Endodermal cell (in vitro differentiated cells): ENCODE data around the gene CPNE2. TPM values are rescaled to one million over a fixed set of nuclear protein-coding genes. Genes with fewer than 3 reads are reported as not detected.

Source experiments
- DNase-seq: peaks from one replicate; pipeline ENCODE4 v3.0.0-alpha.2; 2017
- H3K27ac ChIP-seq: 2 replicates; pipeline ENCODE4 v1.5.1; 2013; ENCODE audit warnings: mild to moderate bottlenecking, low read depth, low read length, moderate library complexity
- H3K27me3 ChIP-seq: 2 replicates; pipeline ENCODE4 v1.6.1; 2013; ENCODE audit warnings: mild to moderate bottlenecking, low read length, moderate library complexity; ENCODE audit not compliant: insufficient read depth, control insufficient read depth, poor library complexity, severe bottlenecking
- H3K36me3 ChIP-seq: 2 replicates; pipeline ENCODE4 v1.7.0; 2013; ENCODE audit warnings: mild to moderate bottlenecking, low read length, moderate library complexity; ENCODE audit not compliant: control insufficient read depth, insufficient read depth
- H3K4me1 ChIP-seq: one replicate; pipeline ENCODE4 v1.7.0; 2013; ENCODE audit warnings: low read length; ENCODE audit not compliant: control insufficient read depth, insufficient read depth
- H3K4me3 ChIP-seq: 2 replicates; pipeline ENCODE4 v1.5.1; 2013; ENCODE audit warnings: mild to moderate bottlenecking, low read length, moderate library complexity
- H3K9ac ChIP-seq: 2 replicates; pipeline ENCODE4 v1.6.1; 2013; ENCODE audit warnings: mild to moderate bottlenecking, low read length, moderate library complexity; ENCODE audit not compliant: poor library complexity, severe bottlenecking; ENCODE audit errors: extremely low read depth
- H3K9me3 ChIP-seq: 2 replicates; pipeline ENCODE4 v1.6.1; 2013; ENCODE audit warnings: mild to moderate bottlenecking, low read length, moderate library complexity; ENCODE audit not compliant: control insufficient read depth
- H3K27ac Mint-ChIP-seq: 2 replicates; pipeline ENCODE4 v1.8.0; 2020; ENCODE audit warnings: mixed read lengths
- H3K27me3 Mint-ChIP-seq: 2 replicates; pipeline ENCODE4 v1.8.0; 2021; ENCODE audit warnings: mild to moderate bottlenecking, mixed read lengths; ENCODE audit not compliant: insufficient read depth
- H3K36me3 Mint-ChIP-seq: 2 replicates; pipeline ENCODE4 v1.8.0; 2020; ENCODE audit warnings: low read depth, mixed read lengths
- H3K4me1 Mint-ChIP-seq: 2 replicates; pipeline ENCODE4 v1.8.0; 2020; ENCODE audit warnings: mixed read lengths
- H3K4me3 Mint-ChIP-seq: 2 replicates; pipeline ENCODE4 v1.8.0; 2020; ENCODE audit warnings: mild to moderate bottlenecking, moderate library complexity, mixed read lengths
- H3K9me3 Mint-ChIP-seq: 2 replicates; pipeline ENCODE4 v1.8.0; 2020; ENCODE audit warnings: mild to moderate bottlenecking, mixed read lengths
- WGBS, 2 experiments: methylation state at CpG; one replicate each; pipeline versions ENCODE4 v1.1.5 to v1.1.7; 2013; ENCODE audit warnings: missing lambda C conversion rate in 2 of 2, mixed read lengths in 1 of 2; ENCODE audit not compliant: insufficient coverage in 1 of 2, insufficient read length in 1 of 2; 5-methylcytosine and 5-hydroxymethylcytosine counted together
- total RNA-seq, 2 donors: library from RNA; stranded (reverse); fragmentation: NEBNext Ultra II Directional in 1 of 2; extraction: Animal tissue kit (Norgen Biotek cat#: 25700) in 1 of 2; gene quantifications; 2 replicates in 1 of 2; 3 replicates in 1 of 2; pipeline ENCODE4 v1.2.1, GENCODE V29; 2021
- TF ChIP-seq, protein P1 (sequence below): fragments of 200-600 bp; sonication (generic); conservative IDR thresholded peaks from 2 replicates; pipeline ENCODE4 v1.5.0; 2021; ENCODE audit warnings: antibody characterized with exemption, mild to moderate bottlenecking

CPNE2 gene
- total RNA-seq, 2 donors from 2014 or later, result 12.3 to 16.6 TPM

DNA sequence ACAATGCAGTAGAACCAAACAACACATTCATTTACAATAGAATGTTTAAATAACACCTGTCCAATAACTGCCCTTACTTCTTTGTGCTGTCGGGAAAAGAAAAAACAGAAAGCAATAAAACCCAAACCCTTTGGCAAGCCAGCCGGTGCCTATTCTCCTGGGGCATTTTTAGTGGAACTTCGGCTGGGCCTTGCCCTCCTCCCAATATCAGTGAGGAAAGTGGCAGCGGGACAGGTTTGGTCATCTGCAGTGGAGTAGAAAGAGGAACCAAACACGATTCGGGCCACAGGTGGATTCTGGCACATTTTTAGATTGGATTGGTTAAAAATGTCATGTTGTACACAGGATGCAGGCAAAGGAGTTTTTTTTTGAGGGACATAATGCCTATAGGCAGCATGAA, 61.5 kb downstream of the CPNE2 start:
- Mint-ChIP-seq H3K9me3 (no peaks in the 10 kb centered on the region), H3K4me3 (no peak overlapping the region), H3K36me3 (peaks cover 58% of the 10 kb centered on the region), H3K27ac (no peak overlapping the region), H3K4me1 (peaks cover 37% of the 10 kb centered on the region), H3K27me3 (no peaks in the 10 kb centered on the region)
- Histone ChIP-seq H3K27me3 (no peaks in the 10 kb centered on the region), H3K27ac (no peak overlapping the region), H3K4me3 (no peak overlapping the region), H3K4me1 (peaks cover 5% of the 10 kb centered on the region), H3K36me3 (peaks cover 73% of the 10 kb centered on the region), H3K9ac (no peak overlapping the region), H3K9me3 (no peaks in the 10 kb centered on the region)
- WGBS, 2 experiments, result 93 to 100% methylated on average over 3 to 6 of the region's 6 CpGs
- TF ChIP-seq, protein P1, sequence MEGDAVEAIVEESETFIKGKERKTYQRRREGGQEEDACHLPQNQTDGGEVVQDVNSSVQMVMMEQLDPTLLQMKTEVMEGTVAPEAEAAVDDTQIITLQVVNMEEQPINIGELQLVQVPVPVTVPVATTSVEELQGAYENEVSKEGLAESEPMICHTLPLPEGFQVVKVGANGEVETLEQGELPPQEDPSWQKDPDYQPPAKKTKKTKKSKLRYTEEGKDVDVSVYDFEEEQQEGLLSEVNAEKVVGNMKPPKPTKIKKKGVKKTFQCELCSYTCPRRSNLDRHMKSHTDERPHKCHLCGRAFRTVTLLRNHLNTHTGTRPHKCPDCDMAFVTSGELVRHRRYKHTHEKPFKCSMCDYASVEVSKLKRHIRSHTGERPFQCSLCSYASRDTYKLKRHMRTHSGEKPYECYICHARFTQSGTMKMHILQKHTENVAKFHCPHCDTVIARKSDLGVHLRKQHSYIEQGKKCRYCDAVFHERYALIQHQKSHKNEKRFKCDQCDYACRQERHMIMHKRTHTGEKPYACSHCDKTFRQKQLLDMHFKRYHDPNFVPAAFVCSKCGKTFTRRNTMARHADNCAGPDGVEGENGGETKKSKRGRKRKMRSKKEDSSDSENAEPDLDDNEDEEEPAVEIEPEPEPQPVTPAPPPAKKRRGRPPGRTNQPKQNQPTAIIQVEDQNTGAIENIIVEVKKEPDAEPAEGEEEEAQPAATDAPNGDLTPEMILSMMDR, result no peak
- peak; percentile 20 for DNase-seq

- Histone ChIP-seq H3K9ac (no peak overlapping the region), H3K36me3 (peaks cover 90% of the 10 kb centered on the region), H3K27ac (no peak overlapping the region), H3K4me1 (peaks cover 5% of the 10 kb centered on the region), H3K4me3 (no peak overlapping the region), H3K27me3 (no peaks in the 10 kb centered on the region), H3K9me3 (no peaks in the 10 kb centered on the region)
- H3K4me1 Mint-ChIP-seq, result peaks cover 35% of the 10 kb centered on the region
- H3K9me3 Mint-ChIP-seq, result no peaks in the 10 kb centered on the region
- H3K4me3 Mint-ChIP-seq, result no peak overlapping the region
- H3K27me3 Mint-ChIP-seq, result no peaks in the 10 kb centered on the region
- peaks cover 73% of the 10 kb centered on the region for H3K36me3 Mint-ChIP-seq
- 93 to 95% methylated on average over 5 to 6 of the region's 6 CpGs for WGBS, 2 experiments
- DNase-seq, result no peak
- TF ChIP-seq, protein P1, result no peak
- no peak overlapping the region for H3K27ac Mint-ChIP-seq
These were observed 63.4 kb downstream of the CPNE2 start for GRCh38 chr16:57155702-57156350.

- no peaks in the 10 kb centered on the region for H3K9me3 ChIP-seq
- H3K27ac Mint-ChIP-seq, result no peak overlapping the region
- WGBS, 2 experiments, result 90 to 100% methylated on average over 2 to 4 of the region's 4 CpGs
- no peaks in the 10 kb centered on the region for H3K27me3 Mint-ChIP-seq
- H3K9ac ChIP-seq, result no peak overlapping the region
- TF ChIP-seq, protein P1, result no peak
- H3K36me3 Mint-ChIP-seq, result peaks cover 76% of the 10 kb centered on the region
- no peak overlapping the region for H3K4me3 ChIP-seq
- DNase-seq, result no peak
- no peaks in the 10 kb centered on the region for H3K27me3 ChIP-seq
- H3K4me3 Mint-ChIP-seq, result no peak overlapping the region
- peaks cover 30% of the 10 kb centered on the region for H3K4me1 Mint-ChIP-seq
- H3K27ac ChIP-seq, result no peak overlapping the region
- peaks cover 5% of the 10 kb centered on the region for H3K4me1 ChIP-seq
- H3K9me3 Mint-ChIP-seq, result no peaks in the 10 kb centered on the region
- H3K36me3 ChIP-seq, result peaks cover 91% of the 10 kb centered on the region
These were observed 63.9 kb downstream of the CPNE2 start for GRCh38 chr16:57156351-57156703.
